OCI-LY1 (cell line): ENCODE data around the gene DYRK3.

Experiments
- H2AFZ ChIP-seq: fragments of 200-600 bp; sonication (generic), shearing (Covaris generic); 2 replicates; pipeline ENCODE4 v1.6.0; 2014; ENCODE audit warnings: antibody characterized with exemption, mild to moderate bottlenecking, low read length
- H3F3A ChIP-seq: fragments of 200-600 bp; sonication (generic), shearing (Covaris generic); 2 replicates; pipeline ENCODE4 v1.6.0; 2014; ENCODE audit warnings: mild to moderate bottlenecking, antibody characterized with exemption, low read length, moderate library complexity; ENCODE audit not compliant: insufficient read depth
- H3K27ac ChIP-seq: fragments of 200-600 bp; sonication (generic); 2 replicates; pipeline ENCODE4 v1.5.1; 2014; ENCODE audit warnings: low read length, mixed run types, mild to moderate bottlenecking, low read depth; ENCODE audit not compliant: poor library complexity, severe bottlenecking
- H3K27me3 ChIP-seq: fragments of 200-600 bp; sonication (generic); 2 replicates; pipeline ENCODE4 v1.6.0; 2014; ENCODE audit warnings: antibody characterized with exemption, mild to moderate bottlenecking, low read length, moderate library complexity; ENCODE audit not compliant: insufficient read depth
- H3K36me3 ChIP-seq: fragments of 200-600 bp; sonication (generic); 2 replicates; pipeline ENCODE4 v1.6.1; 2014; ENCODE audit warnings: mild to moderate bottlenecking, antibody characterized with exemption, low read length, moderate library complexity, mixed read lengths; ENCODE audit not compliant: insufficient read depth
- H3K4me1 ChIP-seq: fragments of 200-600 bp; sonication (generic); 2 replicates; pipeline ENCODE4 v1.5.1; 2014; ENCODE audit warnings: mild to moderate bottlenecking, low read length, moderate library complexity; ENCODE audit not compliant: insufficient read depth, severe bottlenecking
- H3K4me2 ChIP-seq: fragments of 200-600 bp; sonication (generic), shearing (Covaris generic); 2 replicates; pipeline ENCODE4 v1.6.1; 2014; ENCODE audit warnings: low read length
- H3K4me3 ChIP-seq: fragments of 200-600 bp; sonication (generic); 2 replicates; pipeline ENCODE4 v1.5.1; 2014; ENCODE audit warnings: low read length, low read depth, mild to moderate bottlenecking, mixed read lengths; ENCODE audit not compliant: poor library complexity, severe bottlenecking
- H3K79me2 ChIP-seq: fragments of 200-600 bp; shearing (Covaris generic); 2 replicates; pipeline ENCODE4 v1.6.1; 2016; ENCODE audit warnings: mixed run types, low read length, mixed read lengths; ENCODE audit not compliant: insufficient read depth
- H3K9ac ChIP-seq: fragments of 200-600 bp; sonication (generic), shearing (Covaris generic); 2 replicates; pipeline ENCODE4 v1.6.1; 2014; ENCODE audit warnings: mild to moderate bottlenecking, low read length, mixed read lengths
- H3K9me2 ChIP-seq: fragments of 200-600 bp; sonication (generic), shearing (Covaris generic); 2 replicates; pipeline ENCODE4 v1.6.1; 2014; ENCODE audit warnings: low read depth, mild to moderate bottlenecking, low read length, mixed read lengths
- H3K9me3 ChIP-seq: fragments of 200-600 bp; shearing (Covaris generic); 2 replicates; pipeline ENCODE4 v1.6.1; 2014; ENCODE audit warnings: low read length, mixed read lengths
- H4K20me1 ChIP-seq: fragments of 200-600 bp; sonication (generic), shearing (Covaris generic); 2 replicates; pipeline ENCODE4 v1.6.0; 2016; ENCODE audit warnings: mild to moderate bottlenecking, low read length; ENCODE audit not compliant: insufficient read depth
- CTCF ChIP-seq: fragments of 200-600 bp; sonication (generic), shearing (Covaris generic); IDR thresholded peaks from 2 replicates; pipeline ENCODE4 v1.5.1; 2017; ENCODE audit warnings: mild to moderate bottlenecking, antibody characterized with exemption, low read length, moderate library complexity, mixed read lengths
- EZH2 ChIP-seq: fragments of 200-600 bp; sonication (generic), shearing (Covaris generic); IDR thresholded peaks from 2 replicates; pipeline ENCODE4 v1.8.0; 2017; ENCODE audit warnings: borderline replicate concordance, mixed run types, mild to moderate bottlenecking, antibody characterized with exemption, low read length, moderate library complexity, mixed read lengths

The DYRK3 gene

DNA sequence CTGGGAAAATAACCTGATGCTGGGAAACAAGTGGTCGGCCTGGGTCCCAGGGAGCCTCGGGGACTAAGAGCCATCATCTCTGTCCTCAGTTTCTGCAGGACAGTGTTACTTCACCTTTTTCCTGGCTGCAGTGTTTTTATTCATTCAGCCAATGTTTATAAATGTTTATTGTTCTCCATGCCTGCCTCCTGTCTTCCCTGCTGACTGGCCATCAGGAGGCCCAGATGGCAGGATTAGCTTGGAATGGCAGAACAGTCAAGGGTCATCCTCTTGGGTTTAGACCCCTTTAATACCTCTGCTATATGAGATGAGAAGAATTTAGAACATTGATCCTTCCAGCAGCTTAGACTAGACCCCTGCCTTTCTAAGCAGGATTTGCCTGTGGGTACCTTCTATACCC, 62.7 kb downstream of the DYRK3 start:
- H3K27me3 ChIP-seq = no peaks in the 10 kb centered on the region
- H4K20me1 ChIP-seq = no peaks in the 10 kb centered on the region; the same call in 1 of the 2 replicates
- H3F3A ChIP-seq = no peaks in the 10 kb centered on the region
- no peaks in the 10 kb centered on the region for H3K79me2 ChIP-seq
- H3K9ac ChIP-seq = no peak overlapping the region
- no peaks in the 10 kb centered on the region for H3K9me2 ChIP-seq
- H3K4me1 ChIP-seq = no peaks in the 10 kb centered on the region
- H2AFZ ChIP-seq = no peak overlapping the region
- H3K9me3 ChIP-seq = no peaks in the 10 kb centered on the region
- H3K27ac ChIP-seq = no peak overlapping the region
- no peak for TF ChIP-seq CTCF
- TF ChIP-seq EZH2 = no peak
- H3K36me3 ChIP-seq = peaks cover 4% of the 10 kb centered on the region; the same call in 1 of the 2 replicates
- H3K4me3 ChIP-seq = no peak overlapping the region
- no peak overlapping the region for H3K4me2 ChIP-seq
